GM18858 (cell line): ENCODE measurements around the gene EXOSC7.
"Not testable (repeated sequence)": the region's sequence is repeated elsewhere in the genome, so short reads cannot be mapped to it uniquely, and the experiment has no call there.

Experiments
- ATAC-seq: cut with Tn5 transposase; IDR thresholded peaks from one replicate; pipeline ENCODE4 v1.9.1; 2021; ENCODE audit not compliant: unreplicated experiment

The EXOSC7 gene

DNA sequence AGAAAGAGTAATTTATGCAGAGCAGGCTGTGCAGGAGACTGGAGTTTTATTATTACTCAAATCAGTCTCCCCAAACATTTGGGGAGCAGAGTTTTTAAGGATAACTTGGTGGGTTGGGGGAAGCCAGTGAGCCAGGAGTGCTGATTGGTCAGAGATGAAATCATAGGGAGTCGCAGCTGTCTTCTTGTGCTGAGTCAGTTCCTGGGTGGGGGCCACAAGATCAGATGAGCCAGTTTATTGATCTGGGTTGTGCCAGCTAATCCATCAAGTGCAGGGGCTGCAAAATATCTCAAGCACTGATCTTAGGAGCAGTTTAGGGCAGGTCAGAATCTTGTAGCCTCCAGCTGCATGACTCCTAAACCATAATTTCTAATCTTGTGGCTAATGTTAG lies 77.8 kb downstream of the EXOSC7 start:
- ATAC-seq, result not testable (repeated sequence)

- ATAC-seq, result no peak
Observed at GRCh38 chr3:45054196-45054857, 78.3 kb downstream of the EXOSC7 start.

- no peak for ATAC-seq
Observed at GRCh38 chr3:45055032-45055410, 79.0 kb downstream of the EXOSC7 start.

DNA sequence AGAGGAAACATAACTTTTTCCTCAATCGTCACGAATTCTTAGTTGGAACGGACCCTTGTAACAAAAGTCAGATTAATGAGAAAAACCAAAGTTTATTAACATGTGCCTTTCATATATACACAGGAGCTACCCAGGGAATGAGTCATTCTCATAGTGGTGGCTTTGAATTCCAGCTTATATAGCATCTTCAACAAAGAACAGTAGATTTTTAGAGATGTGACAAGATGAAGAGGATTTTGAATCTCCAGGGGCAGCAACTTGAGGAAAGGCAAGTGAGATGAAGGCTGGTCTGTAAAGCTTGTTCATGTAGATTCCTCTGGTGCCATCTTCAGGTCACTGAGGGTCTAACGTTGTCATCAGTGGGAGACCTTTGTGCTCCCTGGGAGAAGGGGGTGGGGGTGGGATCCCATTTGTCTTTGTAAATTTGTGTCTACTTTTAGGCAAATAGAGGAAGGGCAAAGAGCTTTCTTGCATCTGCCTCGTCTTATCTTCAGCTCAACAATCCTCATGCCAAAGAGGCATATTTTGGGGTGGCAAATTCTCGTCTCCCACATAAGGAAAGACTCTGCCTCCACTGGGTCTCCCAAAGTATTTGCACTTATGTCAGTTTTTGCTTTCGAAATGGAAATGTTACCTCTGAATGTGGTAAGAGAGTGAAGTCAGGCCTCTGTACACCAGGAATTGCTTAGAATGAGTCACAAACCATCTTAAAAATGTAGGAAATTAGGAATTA lies 79.5 kb downstream of the EXOSC7 start:
- no peak for ATAC-seq

DNA sequence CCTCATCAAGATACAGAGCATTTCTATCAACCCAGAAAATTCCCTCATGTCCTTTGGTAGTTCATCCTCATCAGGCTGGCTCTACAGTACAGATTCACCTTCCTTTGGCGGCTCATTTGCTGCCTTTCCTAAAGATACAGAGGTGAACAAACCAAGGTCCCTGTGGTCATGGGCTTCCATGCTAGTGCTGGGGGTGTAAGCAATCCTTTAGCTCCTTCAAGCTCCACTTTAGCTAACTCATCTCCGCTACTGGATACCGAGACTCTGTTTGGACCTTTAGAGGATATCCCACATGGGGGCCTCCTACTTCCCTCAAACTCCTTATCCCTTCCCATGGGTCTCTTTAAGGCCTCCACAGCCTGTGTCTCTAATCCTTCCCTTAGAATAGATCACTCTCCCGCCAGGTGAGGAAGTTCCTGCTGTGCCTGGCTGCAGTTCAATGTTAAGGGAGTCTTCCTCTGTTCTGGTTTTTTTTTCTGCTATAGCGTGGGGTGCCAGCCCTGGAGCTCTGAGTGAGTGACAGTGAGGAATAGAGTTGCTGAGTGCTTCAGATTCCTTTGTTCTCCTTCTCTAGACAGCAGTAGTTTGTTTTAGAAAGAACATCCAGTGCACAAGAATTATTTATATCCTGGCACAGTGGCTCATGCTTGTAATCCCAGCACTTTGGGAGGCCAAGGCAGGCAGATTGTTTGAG lies 80.7 kb downstream of the EXOSC7 start:
- ATAC-seq, result no peak

GRCh38 chr3:45057557-45057956 lies 81.5 kb downstream of the EXOSC7 start:
- ATAC-seq, result no peak

- no peak for ATAC-seq
Observed at GRCh38 chr3:45059132-45059531, 83.1 kb downstream of the EXOSC7 start.

DNA sequence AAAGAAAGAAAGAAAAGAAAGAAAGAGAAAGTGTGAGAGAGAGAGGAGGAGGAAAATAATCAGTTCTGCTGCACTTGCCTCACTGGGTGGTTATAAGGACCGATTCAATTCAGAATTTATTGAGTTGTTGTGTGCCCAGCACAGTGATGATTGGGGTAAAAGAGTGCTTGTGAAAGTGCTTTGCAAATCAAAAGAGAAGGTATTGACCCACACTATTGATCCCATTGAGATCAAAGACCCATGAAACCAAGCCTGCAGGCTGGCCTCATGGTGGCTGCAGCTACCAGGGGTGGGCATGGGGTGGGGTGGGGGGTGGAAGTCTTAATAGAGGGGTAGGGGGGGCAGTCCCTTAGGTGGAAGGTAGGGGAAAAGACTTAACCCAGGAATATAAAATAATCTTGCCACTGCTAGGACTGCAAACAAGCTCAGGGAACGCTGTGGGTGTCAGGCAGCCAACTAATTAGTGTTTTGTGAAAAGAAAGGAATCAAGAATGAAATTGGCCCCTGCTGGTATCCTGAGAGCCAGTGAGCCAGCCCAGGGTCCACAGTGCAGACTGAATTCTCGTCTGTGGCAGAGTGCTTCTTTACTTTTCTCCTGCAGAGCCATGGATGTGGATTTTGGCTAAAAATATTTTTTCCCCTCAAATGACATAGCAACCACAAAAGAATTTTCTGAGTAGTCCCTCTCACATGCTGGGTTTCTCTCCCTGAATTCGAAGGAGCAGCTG lies 84.3 kb downstream of the EXOSC7 start:
- ATAC-seq, result no peak
